Measurements from ENCODE around the gene ABCG1. TPM values are rescaled to one million over a fixed set of nuclear protein-coding genes. Genes with fewer than 3 reads are reported as not detected.

ABCG1 gene
- total and polyA plus RNA-seq, 2 experiments from 2014 or later, result 1.3 to 4.4 TPM

DNA sequence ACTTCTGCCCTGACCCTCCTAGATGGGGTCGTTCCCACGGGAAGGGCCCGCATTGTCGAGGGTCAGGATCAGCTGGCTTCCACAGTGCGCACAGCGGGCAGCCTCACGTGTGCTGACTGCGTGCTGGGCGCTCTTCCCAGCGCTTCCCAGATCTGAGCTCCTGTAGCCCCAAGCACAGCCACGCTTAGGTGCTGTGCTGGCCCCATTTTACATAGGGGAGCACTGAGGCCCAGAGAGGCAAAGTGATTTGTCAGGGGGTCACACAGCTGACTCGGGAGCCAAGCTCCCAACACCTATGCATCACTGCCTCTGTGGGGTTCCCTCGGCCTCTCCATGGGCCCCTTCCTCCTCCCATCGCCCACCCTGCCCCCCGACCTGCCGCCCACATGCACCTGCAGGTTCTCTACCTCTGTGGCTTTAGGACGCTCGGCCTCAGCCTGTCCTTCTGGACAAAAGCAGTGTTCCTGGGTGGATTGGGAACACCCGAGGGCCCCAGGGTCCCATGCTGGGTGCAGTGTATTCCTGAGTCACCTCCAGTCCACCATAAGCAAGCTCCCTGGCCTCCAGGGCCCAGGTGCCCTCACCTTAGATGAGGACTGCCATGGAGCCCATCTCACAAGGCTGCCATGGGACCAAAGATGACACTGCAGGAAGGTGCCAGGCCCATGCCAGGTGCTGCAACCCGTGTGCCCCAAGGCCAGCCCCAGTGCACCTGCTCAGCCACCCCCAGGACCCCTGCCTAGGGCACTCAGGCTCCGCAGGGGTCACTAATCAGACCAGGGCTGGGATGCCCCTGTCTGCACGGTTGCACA, 73.0 kb downstream of the ABCG1 start:
- Mint-ChIP-seq H3K9me3 (peaks cover 9% of the 10 kb centered on the region; the same call in 2 of the 3 replicates), H3K27me3 (ENCODE audit: insufficient read depth, low read depth, poor library complexity) (peaks cover 11% of the 10 kb centered on the region), H3K27ac (no peak overlapping the region), H3K4me1 (peaks cover 2% of the 10 kb centered on the region; the same call in 2 of the 3 replicates), H3K4me3 (no peak overlapping the region), H3K36me3 (ENCODE audit: low read depth) (peaks cover 23% of the 10 kb centered on the region)
- TF ChIP-seq EZH2 (IDR thresholded peaks at IDR 0.05; ENCODE audit: low read depth, unreplicated experiment) (no peak), ZNF331 (CRISPR knock-in tag; IDR thresholded peaks at IDR 0.05; ENCODE audit: low read depth) (no peak), NANOG (IDR thresholded peaks at IDR 0.05; ENCODE audit: borderline replicate concordance) (no peak), POLR2AphosphoS5 (IDR thresholded peaks at IDR 0.05; ENCODE audit: low read depth) (no peak), STAT1 (IDR thresholded peaks at IDR 0.05; ENCODE audit: unreplicated experiment) (no peak), JUNB (IDR thresholded peaks at IDR 0.05; ENCODE audit: unreplicated experiment) (no peak), CREB1 (CRISPR knock-in tag; IDR thresholded peaks at IDR 0.05; ENCODE audit: low read depth) (no peak), ZNF114 (CRISPR knock-in tag; IDR thresholded peaks at IDR 0.05) (no peak), EZH2phosphoT487 (IDR thresholded peaks at IDR 0.05; ENCODE audit: unreplicated experiment) (no peak)
- TF ChIP-seq, protein P1, sequence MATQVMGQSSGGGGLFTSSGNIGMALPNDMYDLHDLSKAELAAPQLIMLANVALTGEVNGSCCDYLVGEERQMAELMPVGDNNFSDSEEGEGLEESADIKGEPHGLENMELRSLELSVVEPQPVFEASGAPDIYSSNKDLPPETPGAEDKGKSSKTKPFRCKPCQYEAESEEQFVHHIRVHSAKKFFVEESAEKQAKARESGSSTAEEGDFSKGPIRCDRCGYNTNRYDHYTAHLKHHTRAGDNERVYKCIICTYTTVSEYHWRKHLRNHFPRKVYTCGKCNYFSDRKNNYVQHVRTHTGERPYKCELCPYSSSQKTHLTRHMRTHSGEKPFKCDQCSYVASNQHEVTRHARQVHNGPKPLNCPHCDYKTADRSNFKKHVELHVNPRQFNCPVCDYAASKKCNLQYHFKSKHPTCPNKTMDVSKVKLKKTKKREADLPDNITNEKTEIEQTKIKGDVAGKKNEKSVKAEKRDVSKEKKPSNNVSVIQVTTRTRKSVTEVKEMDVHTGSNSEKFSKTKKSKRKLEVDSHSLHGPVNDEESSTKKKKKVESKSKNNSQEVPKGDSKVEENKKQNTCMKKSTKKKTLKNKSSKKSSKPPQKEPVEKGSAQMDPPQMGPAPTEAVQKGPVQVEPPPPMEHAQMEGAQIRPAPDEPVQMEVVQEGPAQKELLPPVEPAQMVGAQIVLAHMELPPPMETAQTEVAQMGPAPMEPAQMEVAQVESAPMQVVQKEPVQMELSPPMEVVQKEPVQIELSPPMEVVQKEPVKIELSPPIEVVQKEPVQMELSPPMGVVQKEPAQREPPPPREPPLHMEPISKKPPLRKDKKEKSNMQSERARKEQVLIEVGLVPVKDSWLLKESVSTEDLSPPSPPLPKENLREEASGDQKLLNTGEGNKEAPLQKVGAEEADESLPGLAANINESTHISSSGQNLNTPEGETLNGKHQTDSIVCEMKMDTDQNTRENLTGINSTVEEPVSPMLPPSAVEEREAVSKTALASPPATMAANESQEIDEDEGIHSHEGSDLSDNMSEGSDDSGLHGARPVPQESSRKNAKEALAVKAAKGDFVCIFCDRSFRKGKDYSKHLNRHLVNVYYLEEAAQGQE (IDR thresholded peaks at IDR 0.05; ENCODE audit: unreplicated experiment), result no peak
- TF ChIP-seq, protein P2, sequence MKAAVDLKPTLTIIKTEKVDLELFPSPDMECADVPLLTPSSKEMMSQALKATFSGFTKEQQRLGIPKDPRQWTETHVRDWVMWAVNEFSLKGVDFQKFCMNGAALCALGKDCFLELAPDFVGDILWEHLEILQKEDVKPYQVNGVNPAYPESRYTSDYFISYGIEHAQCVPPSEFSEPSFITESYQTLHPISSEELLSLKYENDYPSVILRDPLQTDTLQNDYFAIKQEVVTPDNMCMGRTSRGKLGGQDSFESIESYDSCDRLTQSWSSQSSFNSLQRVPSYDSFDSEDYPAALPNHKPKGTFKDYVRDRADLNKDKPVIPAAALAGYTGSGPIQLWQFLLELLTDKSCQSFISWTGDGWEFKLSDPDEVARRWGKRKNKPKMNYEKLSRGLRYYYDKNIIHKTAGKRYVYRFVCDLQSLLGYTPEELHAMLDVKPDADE (IDR thresholded peaks at IDR 0.05), result no peak
- TF ChIP-seq, protein P3, sequence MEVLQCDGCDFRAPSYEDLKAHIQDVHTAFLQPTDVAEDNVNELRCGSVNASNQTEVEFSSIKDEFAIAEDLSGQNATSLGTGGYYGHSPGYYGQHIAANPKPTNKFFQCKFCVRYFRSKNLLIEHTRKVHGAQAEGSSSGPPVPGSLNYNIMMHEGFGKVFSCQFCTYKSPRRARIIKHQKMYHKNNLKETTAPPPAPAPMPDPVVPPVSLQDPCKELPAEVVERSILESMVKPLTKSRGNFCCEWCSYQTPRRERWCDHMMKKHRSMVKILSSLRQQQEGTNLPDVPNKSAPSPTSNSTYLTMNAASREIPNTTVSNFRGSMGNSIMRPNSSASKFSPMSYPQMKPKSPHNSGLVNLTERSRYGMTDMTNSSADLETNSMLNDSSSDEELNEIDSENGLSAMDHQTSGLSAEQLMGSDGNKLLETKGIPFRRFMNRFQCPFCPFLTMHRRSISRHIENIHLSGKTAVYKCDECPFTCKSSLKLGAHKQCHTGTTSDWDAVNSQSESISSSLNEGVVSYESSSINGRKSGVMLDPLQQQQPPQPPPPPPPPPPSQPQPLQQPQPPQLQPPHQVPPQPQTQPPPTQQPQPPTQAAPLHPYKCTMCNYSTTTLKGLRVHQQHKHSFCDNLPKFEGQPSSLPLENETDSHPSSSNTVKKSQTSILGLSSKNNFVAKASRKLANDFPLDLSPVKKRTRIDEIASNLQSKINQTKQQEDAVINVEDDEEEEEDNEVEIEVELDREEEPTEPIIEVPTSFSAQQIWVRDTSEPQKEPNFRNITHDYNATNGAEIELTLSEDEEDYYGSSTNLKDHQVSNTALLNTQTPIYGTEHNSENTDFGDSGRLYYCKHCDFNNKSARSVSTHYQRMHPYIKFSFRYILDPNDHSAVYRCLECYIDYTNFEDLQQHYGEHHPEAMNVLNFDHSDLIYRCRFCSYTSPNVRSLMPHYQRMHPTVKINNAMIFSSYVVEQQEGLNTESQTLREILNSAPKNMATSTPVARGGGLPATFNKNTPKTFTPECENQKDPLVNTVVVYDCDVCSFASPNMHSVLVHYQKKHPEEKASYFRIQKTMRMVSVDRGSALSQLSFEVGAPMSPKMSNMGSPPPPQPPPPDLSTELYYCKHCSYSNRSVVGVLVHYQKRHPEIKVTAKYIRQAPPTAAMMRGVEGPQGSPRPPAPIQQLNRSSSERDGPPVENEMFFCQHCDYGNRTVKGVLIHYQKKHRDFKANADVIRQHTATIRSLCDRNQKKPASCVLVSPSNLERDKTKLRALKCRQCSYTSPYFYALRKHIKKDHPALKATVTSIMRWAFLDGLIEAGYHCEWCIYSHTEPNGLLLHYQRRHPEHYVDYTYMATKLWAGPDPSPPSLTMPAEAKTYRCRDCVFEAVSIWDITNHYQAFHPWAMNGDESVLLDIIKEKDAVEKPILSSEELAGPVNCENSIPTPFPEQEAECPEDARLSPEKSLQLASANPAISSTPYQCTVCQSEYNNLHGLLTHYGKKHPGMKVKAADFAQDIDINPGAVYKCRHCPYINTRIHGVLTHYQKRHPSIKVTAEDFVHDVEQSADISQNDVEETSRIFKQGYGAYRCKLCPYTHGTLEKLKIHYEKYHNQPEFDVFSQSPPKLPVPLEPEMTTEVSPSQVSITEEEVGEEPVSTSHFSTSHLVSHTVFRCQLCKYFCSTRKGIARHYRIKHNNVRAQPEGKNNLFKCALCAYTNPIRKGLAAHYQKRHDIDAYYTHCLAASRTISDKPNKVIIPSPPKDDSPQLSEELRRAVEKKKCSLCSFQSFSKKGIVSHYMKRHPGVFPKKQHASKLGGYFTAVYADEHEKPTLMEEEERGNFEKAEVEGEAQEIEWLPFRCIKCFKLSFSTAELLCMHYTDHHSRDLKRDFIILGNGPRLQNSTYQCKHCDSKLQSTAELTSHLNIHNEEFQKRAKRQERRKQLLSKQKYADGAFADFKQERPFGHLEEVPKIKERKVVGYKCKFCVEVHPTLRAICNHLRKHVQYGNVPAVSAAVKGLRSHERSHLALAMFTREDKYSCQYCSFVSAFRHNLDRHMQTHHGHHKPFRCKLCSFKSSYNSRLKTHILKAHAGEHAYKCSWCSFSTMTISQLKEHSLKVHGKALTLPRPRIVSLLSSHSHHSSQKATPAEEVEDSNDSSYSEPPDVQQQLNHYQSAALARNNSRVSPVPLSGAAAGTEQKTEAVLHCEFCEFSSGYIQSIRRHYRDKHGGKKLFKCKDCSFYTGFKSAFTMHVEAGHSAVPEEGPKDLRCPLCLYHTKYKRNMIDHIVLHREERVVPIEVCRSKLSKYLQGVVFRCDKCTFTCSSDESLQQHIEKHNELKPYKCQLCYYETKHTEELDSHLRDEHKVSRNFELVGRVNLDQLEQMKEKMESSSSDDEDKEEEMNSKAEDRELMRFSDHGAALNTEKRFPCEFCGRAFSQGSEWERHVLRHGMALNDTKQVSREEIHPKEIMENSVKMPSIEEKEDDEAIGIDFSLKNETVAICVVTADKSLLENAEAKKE (CRISPR knock-in tag; IDR thresholded peaks at IDR 0.05), result no peak
- TF ChIP-seq, protein P4, sequence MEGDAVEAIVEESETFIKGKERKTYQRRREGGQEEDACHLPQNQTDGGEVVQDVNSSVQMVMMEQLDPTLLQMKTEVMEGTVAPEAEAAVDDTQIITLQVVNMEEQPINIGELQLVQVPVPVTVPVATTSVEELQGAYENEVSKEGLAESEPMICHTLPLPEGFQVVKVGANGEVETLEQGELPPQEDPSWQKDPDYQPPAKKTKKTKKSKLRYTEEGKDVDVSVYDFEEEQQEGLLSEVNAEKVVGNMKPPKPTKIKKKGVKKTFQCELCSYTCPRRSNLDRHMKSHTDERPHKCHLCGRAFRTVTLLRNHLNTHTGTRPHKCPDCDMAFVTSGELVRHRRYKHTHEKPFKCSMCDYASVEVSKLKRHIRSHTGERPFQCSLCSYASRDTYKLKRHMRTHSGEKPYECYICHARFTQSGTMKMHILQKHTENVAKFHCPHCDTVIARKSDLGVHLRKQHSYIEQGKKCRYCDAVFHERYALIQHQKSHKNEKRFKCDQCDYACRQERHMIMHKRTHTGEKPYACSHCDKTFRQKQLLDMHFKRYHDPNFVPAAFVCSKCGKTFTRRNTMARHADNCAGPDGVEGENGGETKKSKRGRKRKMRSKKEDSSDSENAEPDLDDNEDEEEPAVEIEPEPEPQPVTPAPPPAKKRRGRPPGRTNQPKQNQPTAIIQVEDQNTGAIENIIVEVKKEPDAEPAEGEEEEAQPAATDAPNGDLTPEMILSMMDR (conservative IDR thresholded peaks at IDR 0.05; ENCODE audit: low read depth in 2 of 2), result no peak
- ATAC-seq (peak; percentile 22; the same call in 1 of the 3 replicates), DNase-seq (ENCODE audit: low spot score) (no peak)
- Histone ChIP-seq H3K36me3 (ENCODE audit: insufficient read depth) (no peaks in the 10 kb centered on the region), H3K4me3 (no peak overlapping the region), H3F3A (replicated peaks; ENCODE audit: low read depth) (no peaks in the 10 kb centered on the region), H3K27me3 (ENCODE audit: insufficient read depth) (no peaks in the 10 kb centered on the region), H3K9me2 (ENCODE audit: insufficient read depth) (no peaks in the 10 kb centered on the region), H3K4me2 (no peak overlapping the region), H4K20me1 (replicated peaks; ENCODE audit: insufficient read depth) (no peaks in the 10 kb centered on the region), H2AFZ (no peak overlapping the region), H3K79me2 (replicated peaks; ENCODE audit: insufficient read depth) (no peaks in the 10 kb centered on the region), H3K27ac (ENCODE audit: low read depth) (no peak overlapping the region), H3K4me1 (ENCODE audit: insufficient read depth) (no peaks in the 10 kb centered on the region)

All from GM23338 (cell line).